ENCODE data around the gene TSPAN4. TPM values are rescaled to one million over a fixed set of nuclear protein-coding genes. Genes with fewer than 3 reads are reported as not detected.

TSPAN4 gene
- total and polyA plus RNA-seq, 8 donors, result 10.5 to 116 (median 28.4) TPM

- DNase-seq, result no peak
- WGBS, 5 donors, result 11 to 26% (median 17%) methylated on average over 10 to 18 of the region's 18 CpGs
- Histone ChIP-seq H3K27ac (peak overlapping the region; percentile 86 to 92 (median 90)), H3K9me3 (no peaks in the 10 kb centered on the region), H3K4me1 (peaks cover 34 to 49% (median 39%) of the 10 kb centered on the region in 4 donors), H3K27me3 (no peaks in the 10 kb centered on the region), H3K4me3 (peak overlapping the region; percentile 66 to 96 (median 77)), H3K36me3 (peaks cover 23 to 59% (median 45%) of the 10 kb centered on the region in 4 donors)
- no peak for TF ChIP-seq POLR2AphosphoS5 (IDR thresholded peaks at IDR 0.05)
- TF ChIP-seq EP300 (IDR thresholded peaks at IDR 0.05), result no peak
- no peak for TF ChIP-seq POLR2A (IDR thresholded peaks at IDR 0.05)
- TF ChIP-seq CTCF (IDR thresholded peaks at IDR 0.05), result no peak
- intact Hi-C loops (cut with DNase I; ENCODE audit: low total_unique reads), result no loop called here
Measured at GRCh38 chr11:796565-797295, 45.9 kb upstream of the TSPAN4 start.

DNA sequence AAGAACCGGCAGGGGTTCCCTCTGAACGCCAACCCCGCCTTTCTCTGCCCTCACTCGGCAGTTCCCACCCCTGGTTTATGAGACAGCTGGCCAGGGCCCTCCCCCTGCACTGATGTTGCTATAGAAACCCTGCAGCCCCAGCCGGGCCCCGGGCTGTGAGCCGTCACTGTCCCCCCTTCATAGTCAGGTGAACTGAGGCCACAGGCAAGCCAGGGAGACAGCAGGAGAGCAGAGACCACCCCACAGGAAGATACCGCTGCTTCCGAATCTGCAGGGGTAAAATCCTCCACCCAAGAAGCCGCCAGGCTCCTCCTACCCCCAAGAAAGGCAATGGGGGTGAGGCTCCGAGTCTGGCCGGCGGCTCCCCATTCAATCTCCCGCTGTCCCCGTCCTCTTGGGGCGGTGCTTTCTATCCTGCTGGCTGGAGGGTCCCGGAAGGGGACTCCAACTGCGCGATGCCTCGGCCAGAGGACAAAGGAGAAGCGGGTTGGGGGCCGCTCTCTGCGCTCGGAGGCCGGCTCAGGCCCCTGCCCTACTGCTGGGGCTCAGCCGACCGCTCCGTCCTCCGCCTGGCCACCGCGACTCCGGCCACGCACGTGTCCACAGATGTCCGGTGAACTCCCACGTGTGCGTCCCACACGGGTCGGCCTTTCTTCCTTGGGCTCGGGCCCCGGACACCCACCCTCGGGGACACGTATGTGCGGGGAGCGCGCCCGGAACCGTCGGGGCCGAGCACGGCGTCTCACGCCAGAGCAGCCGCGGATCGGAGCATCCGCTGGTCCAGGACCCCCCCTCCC, 45.2 kb upstream of the TSPAN4 start:
- H3K36me3 ChIP-seq, result peaks cover 21 to 59% (median 45%) of the 10 kb centered on the region in 4 donors
- H3K27me3 ChIP-seq, result no peaks in the 10 kb centered on the region
- H3K27ac ChIP-seq, result peak overlapping the region; percentile 86 to 92 (median 90)
- DNase-seq, result peak; percentile 60 to 94
- peaks cover 34 to 49% (median 39%) of the 10 kb centered on the region in 4 donors for H3K4me1 ChIP-seq
- peak overlapping the region; percentile 66 to 96 (median 77) for H3K4me3 ChIP-seq
- 0 to 1% (median 1%) methylated on average over 10 to 57 of the region's 57 CpGs for WGBS, 5 donors
- TF ChIP-seq POLR2AphosphoS5 (IDR thresholded peaks at IDR 0.05) (no peak), EP300 (IDR thresholded peaks at IDR 0.05) (no peak), POLR2A (IDR thresholded peaks at IDR 0.05) (no peak)
- no peaks in the 10 kb centered on the region for H3K9me3 ChIP-seq
- intact Hi-C loops (cut with DNase I; ENCODE audit: low total_unique reads), result no loop called here

GRCh38 chr11:798093-798713, 44.4 kb upstream of the TSPAN4 start, which contains the start of gene SLC25A22:
Gene SLC25A22, minus strand, starts transcription at chr11:798281. Its CDS starts 3,275 bp downstream, at chr11:795006.
- WGBS, 5 donors, result 1 to 12% (median 5%) methylated on average over 12 to 68 of the region's 69 CpGs; no CpG with 5 or more reads in 1 of the 5 donors
- Histone ChIP-seq H3K27me3 (no peaks in the 10 kb centered on the region), H3K4me1 (peaks cover 34 to 51% (median 42%) of the 10 kb centered on the region in 4 donors), H3K4me3 (peak within 1 kb of the TSS; percentile 66 to 96 (median 77)), H3K9me3 (no peaks in the 10 kb centered on the region), H3K36me3 (peaks cover 17 to 59% (median 44%) of the 10 kb centered on the region in 4 donors), H3K27ac (peak within 1 kb of the TSS; percentile 86 to 92 (median 90))
- DNase-seq, result peak; percentile 85 to 96
- TF ChIP-seq POLR2AphosphoS5 (IDR thresholded peaks at IDR 0.05) (peak in 1 of 3 donors; percentile 6), CTCF (IDR thresholded peaks at IDR 0.05) (peak in 5 of 7 experiments; percentile 61 to 96 (median 90)), POLR2A (IDR thresholded peaks at IDR 0.05) (no peak), EP300 (IDR thresholded peaks at IDR 0.05) (no peak)
- intact Hi-C loops (cut with DNase I; ENCODE audit: low total_unique reads), result no loop called here

GRCh38 chr11:799641-800316, 42.9 kb upstream of the TSPAN4 start:
- DNase-seq, result no peak
- 91 to 96% (median 94%) methylated on average over 14 to 32 of the region's 32 CpGs for WGBS, 5 donors
- H3K27ac ChIP-seq, result no peak overlapping the region
- no peak for TF ChIP-seq POLR2A (IDR thresholded peaks at IDR 0.05)
- TF ChIP-seq POLR2AphosphoS5 (IDR thresholded peaks at IDR 0.05), result no peak
- no peak for TF ChIP-seq CTCF (IDR thresholded peaks at IDR 0.05)
- TF ChIP-seq EP300 (IDR thresholded peaks at IDR 0.05), result no peak
- H3K36me3 ChIP-seq, result peaks cover 11 to 45% (median 39%) of the 10 kb centered on the region in 4 donors
- intact Hi-C loops (cut with DNase I; ENCODE audit: low total_unique reads), result no loop called here
- no peak overlapping the region for H3K4me3 ChIP-seq
- H3K9me3 ChIP-seq, result no peaks in the 10 kb centered on the region
- no peaks in the 10 kb centered on the region for H3K27me3 ChIP-seq
- H3K4me1 ChIP-seq, result peaks cover 34 to 53% (median 49%) of the 10 kb centered on the region in 4 donors

Data from stomach (tissue), 9 donors.